A549 (cell line): Measurements from ENCODE around the gene DCAF7.

Source experiments
- CHD2 ChIP-seq: fragments of 150-350 bp; IDR thresholded peaks from 2 replicates; pipeline ENCODE4 v1.6.1; 2014; ENCODE audit warnings: low read length; ENCODE audit not compliant: partially characterized antibody
- CHD4 ChIP-seq: fragments of 200-600 bp; sonication (generic); IDR thresholded peaks from 2 replicates; pipeline ENCODE4 v1.6.1; 2016; ENCODE audit warnings: antibody characterized with exemption, mild to moderate bottlenecking, borderline replicate concordance
- FOSL2 ChIP-seq, 2 experiments: fragments of 450-650 bp in 1 of 2; fragments of >200 bp in 1 of 2; sonication (Bioruptor Twin) in 1 of 2; formaldehyde crosslinking; IDR thresholded peaks; 2 replicates each; pipeline versions ENCODE4 v1.5.0 to v1.6.1; 2016 to 2020; ENCODE audit warnings: mild to moderate bottlenecking in 1 of 2, moderate library complexity in 1 of 2
- JUN ChIP-seq, 2 experiments: fragments of >200 bp; sonication (Bioruptor Twin); formaldehyde crosslinking; IDR thresholded peaks; 2 replicates in 1 of 2; 3 replicates in 1 of 2; pipeline ENCODE4 v1.6.1; 2016 to 2017
- KDM1A ChIP-seq: fragments of 200-600 bp; sonication (generic); IDR thresholded peaks from 2 replicates; pipeline ENCODE4 v1.6.1; 2016; ENCODE audit warnings: low read depth, mild to moderate bottlenecking
- MAZ ChIP-seq: fragments of 150-350 bp; IDR thresholded peaks from 2 replicates; pipeline ENCODE4 v1.6.1; 2014; ENCODE audit warnings: antibody characterized with exemption, low read depth, low read length, borderline replicate concordance
- POLR2A ChIP-seq: IDR thresholded peaks from 2 replicates; pipeline ENCODE4 v1.6.1; 2012; ENCODE audit warnings: mild to moderate bottlenecking, low read length
- POLR2AphosphoS2 ChIP-seq: conservative IDR thresholded peaks from 2 replicates; pipeline ENCODE4 v1.6.1; 2012; ENCODE audit warnings: low read length, improper control_type of control experiment, inconsistent platforms
- RFX5 ChIP-seq: fragments of 450-650 bp; IDR thresholded peaks from 2 replicates; pipeline ENCODE4 v1.7.1; 2014; ENCODE audit warnings: antibody characterized with exemption, mild to moderate bottlenecking, moderate library complexity
- TF ChIP-seq, protein P1 (sequence below): fragments of >200 bp; sonication (Bioruptor Twin); formaldehyde crosslinking; IDR thresholded peaks from 3 replicates; pipeline ENCODE4 v1.5.1; 2016
- TF ChIP-seq, protein P2 (sequence below): fragments of 250-450 bp; sonication (Bioruptor Pico); IDR thresholded peaks from 2 replicates; pipeline ENCODE4 v1.5.0; 2021; ENCODE audit warnings: mild to moderate bottlenecking, moderate library complexity, borderline replicate concordance
- TF ChIP-seq, protein P3 (sequence below): fragments of 450-650 bp; IDR thresholded peaks from 2 replicates; pipeline ENCODE4 v1.6.1; 2014; ENCODE audit warnings: antibody characterized with exemption
- TF ChIP-seq, protein P4 (sequence below): IDR thresholded peaks from 2 replicates; pipeline ENCODE4 v1.6.1; 2012

DNA sequence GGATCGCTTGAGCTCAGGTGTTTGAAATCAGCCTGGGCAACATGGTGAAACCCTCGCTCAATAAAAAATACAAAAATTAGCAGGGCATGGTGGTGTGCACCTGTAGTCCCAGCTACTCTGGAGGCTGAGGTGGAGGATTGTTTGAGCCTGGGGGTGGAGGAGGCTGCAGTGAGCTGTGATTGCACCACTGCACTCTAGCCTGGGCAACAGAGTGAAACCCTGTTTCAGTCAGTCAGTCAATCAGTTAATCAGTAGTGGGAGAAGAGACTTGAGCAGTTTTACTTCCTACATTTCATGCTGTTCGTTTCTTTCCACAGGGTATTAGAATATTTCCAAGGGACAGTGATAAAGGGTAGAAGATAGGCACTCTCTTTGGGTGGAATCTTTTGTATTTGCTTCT lies 80.8 kb downstream of the DCAF7 start:
- TF ChIP-seq, protein P1, sequence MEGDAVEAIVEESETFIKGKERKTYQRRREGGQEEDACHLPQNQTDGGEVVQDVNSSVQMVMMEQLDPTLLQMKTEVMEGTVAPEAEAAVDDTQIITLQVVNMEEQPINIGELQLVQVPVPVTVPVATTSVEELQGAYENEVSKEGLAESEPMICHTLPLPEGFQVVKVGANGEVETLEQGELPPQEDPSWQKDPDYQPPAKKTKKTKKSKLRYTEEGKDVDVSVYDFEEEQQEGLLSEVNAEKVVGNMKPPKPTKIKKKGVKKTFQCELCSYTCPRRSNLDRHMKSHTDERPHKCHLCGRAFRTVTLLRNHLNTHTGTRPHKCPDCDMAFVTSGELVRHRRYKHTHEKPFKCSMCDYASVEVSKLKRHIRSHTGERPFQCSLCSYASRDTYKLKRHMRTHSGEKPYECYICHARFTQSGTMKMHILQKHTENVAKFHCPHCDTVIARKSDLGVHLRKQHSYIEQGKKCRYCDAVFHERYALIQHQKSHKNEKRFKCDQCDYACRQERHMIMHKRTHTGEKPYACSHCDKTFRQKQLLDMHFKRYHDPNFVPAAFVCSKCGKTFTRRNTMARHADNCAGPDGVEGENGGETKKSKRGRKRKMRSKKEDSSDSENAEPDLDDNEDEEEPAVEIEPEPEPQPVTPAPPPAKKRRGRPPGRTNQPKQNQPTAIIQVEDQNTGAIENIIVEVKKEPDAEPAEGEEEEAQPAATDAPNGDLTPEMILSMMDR, result no peak
- TF ChIP-seq, protein P2, sequence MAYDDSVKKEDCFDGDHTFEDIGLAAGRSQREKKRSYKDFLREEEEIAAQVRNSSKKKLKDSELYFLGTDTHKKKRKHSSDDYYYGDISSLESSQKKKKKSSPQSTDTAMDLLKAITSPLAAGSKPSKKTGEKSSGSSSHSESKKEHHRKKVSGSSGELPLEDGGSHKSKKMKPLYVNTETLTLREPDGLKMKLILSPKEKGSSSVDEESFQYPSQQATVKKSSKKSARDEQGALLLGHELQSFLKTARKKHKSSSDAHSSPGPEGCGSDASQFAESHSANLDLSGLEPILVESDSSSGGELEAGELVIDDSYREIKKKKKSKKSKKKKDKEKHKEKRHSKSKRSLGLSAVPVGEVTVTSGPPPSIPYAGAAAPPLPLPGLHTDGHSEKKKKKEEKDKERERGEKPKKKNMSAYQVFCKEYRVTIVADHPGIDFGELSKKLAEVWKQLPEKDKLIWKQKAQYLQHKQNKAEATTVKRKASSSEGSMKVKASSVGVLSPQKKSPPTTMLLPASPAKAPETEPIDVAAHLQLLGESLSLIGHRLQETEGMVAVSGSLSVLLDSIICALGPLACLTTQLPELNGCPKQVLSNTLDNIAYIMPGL (CRISPR knock-in tag), result no peak
- no peak for TF ChIP-seq POLR2A
- no peak for TF ChIP-seq RFX5
- TF ChIP-seq, protein P3, sequence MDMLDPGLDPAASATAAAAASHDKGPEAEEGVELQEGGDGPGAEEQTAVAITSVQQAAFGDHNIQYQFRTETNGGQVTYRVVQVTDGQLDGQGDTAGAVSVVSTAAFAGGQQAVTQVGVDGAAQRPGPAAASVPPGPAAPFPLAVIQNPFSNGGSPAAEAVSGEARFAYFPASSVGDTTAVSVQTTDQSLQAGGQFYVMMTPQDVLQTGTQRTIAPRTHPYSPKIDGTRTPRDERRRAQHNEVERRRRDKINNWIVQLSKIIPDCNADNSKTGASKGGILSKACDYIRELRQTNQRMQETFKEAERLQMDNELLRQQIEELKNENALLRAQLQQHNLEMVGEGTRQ, result no peak
- no peak for TF ChIP-seq FOSL2 (IDR thresholded peaks at IDR 0.05)
- TF ChIP-seq FOSL2 (CRISPR knock-in tag; IDR thresholded peaks at IDR 0.05), result no peak
- no peak for TF ChIP-seq POLR2AphosphoS2
- no peak for TF ChIP-seq JUN (IDR thresholded peaks at IDR 0.05)
- no peak for TF ChIP-seq CHD2
- no peak for TF ChIP-seq CHD4
- TF ChIP-seq, protein P4, sequence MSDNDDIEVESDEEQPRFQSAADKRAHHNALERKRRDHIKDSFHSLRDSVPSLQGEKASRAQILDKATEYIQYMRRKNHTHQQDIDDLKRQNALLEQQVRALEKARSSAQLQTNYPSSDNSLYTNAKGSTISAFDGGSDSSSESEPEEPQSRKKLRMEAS, result no peak
- no peak for TF ChIP-seq KDM1A
- no peak for TF ChIP-seq MAZ
